GM12878 (cell line): ENCODE measurements around the gene GIT1. TPM values are rescaled to one million over a fixed set of nuclear protein-coding genes. Genes with fewer than 3 reads are reported as not detected.

Experiments used
- ATAC-seq: fragments of 200-7000 bp; cut with Tn5 transposase; 3 replicates; pipeline ENCODE4 v1.9.1; 2020; ENCODE audit warnings: mild to moderate bottlenecking, moderate library complexity
- BruUV-seq: library from RNA; stranded (reverse); fragments of 400-500 nt; replicated peaks from 2 replicates; lab custom pipeline; 2021; lab: Mats Ljungman, UMichigan
- CTCF ChIA-PET: fragments of 300-600 bp; sonication (Branson Sonifier 250); formaldehyde crosslinking; extraction: SDS; loops from one replicate; lab custom pipeline; 2021; ENCODE audit warnings: inconsistent platforms; lab: Yijun Ruan, JAX
- POLR2A ChIA-PET: fragments of 350-600 bp; formaldehyde crosslinking; extraction: SDS; loops from one replicate; lab custom pipeline; 2021; ENCODE audit warnings: inconsistent platforms; lab: Charles Lee
- RAD21 ChIA-PET: fragments of 300-600 bp; sonication (Branson Sonifier 250); formaldehyde crosslinking; loops from one replicate; lab custom pipeline; 2023; ENCODE audit warnings: antibody characterized with exemption; ENCODE audit not compliant: unreplicated experiment; lab: Charles Lee
- SMC1A ChIA-PET: fragments of 300-600 bp; sonication (Branson Sonifier 250); formaldehyde crosslinking; loops from one replicate; lab custom pipeline; 2023; ENCODE audit not compliant: unreplicated experiment, uncharacterized antibody; lab: Charles Lee
- DNase-seq: peaks from one replicate; pipeline ENCODE4 v3.0.0-alpha.2; 2011; ENCODE audit warnings: low read depth, low spot score
- FAIRE-seq: peaks from 3 replicates; lab custom pipeline; 2011; peaks lifted over from hg19 to GRCh38; lab: Jason Lieb, UNC
- H2AFZ ChIP-seq: 2 replicates; pipeline ENCODE4 v1.6.0; 2011; ENCODE audit warnings: low read depth, low read length, control low read depth; ENCODE audit not compliant: control insufficient read depth
- H3K27ac ChIP-seq: 2 replicates; pipeline ENCODE4 v1.5.1; 2011; ENCODE audit warnings: control low read depth; ENCODE audit not compliant: control insufficient read depth, insufficient read depth
- H3K27me3 ChIP-seq, 2 experiments: replicated peaks in 1 of 2; 2 replicates each; pipeline versions ENCODE4 v1.6.0 to v1.6.1; 2011; ENCODE audit warnings: low read length in 1 of 2; ENCODE audit not compliant: control insufficient read depth in 2 of 2, insufficient read depth in 2 of 2
- H3K36me3 ChIP-seq, 2 experiments: 2 replicates each; pipeline ENCODE4 v1.5.1; 2011; ENCODE audit warnings: low read length in 1 of 2; ENCODE audit not compliant: control insufficient read depth in 2 of 2, insufficient read depth in 2 of 2
- H3K4me1 ChIP-seq: 2 replicates; pipeline ENCODE4 v1.6.1; 2011; ENCODE audit warnings: mild to moderate bottlenecking, low read length, moderate library complexity, mixed read lengths; ENCODE audit not compliant: control insufficient read depth, insufficient read depth
- H3K4me2 ChIP-seq: 2 replicates; pipeline ENCODE4 v1.6.0; 2011; ENCODE audit warnings: control low read depth; ENCODE audit not compliant: control insufficient read depth, insufficient read depth
- H3K4me3 ChIP-seq: fragments of 200-600 bp; sonication (generic); 2 replicates; pipeline ENCODE4 v1.5.1; 2016
- H3K79me2 ChIP-seq: 2 replicates; pipeline ENCODE4 v1.6.0; 2011; ENCODE audit warnings: low read length; ENCODE audit not compliant: control insufficient read depth, insufficient read depth
- H3K9ac ChIP-seq: 2 replicates; pipeline ENCODE4 v1.8.0; 2011; ENCODE audit warnings: low read length, control low read depth, mixed read lengths; ENCODE audit not compliant: control insufficient read depth, insufficient read depth
- H3K9me3 ChIP-seq: replicated peaks from 3 replicates; pipeline ENCODE4 v1.5.1; 2011; ENCODE audit warnings: mild to moderate bottlenecking, low read length; ENCODE audit not compliant: control insufficient read depth, insufficient read depth
- H4K20me1 ChIP-seq: 2 replicates; pipeline ENCODE4 v1.6.0; 2011; ENCODE audit not compliant: control insufficient read depth, insufficient read depth
- EED ChIP-seq: sonication (generic); IDR thresholded peaks from 2 replicates; pipeline ENCODE4 v1.6.1; 2016; ENCODE audit warnings: antibody characterized with exemption, low read depth
- ETV6 ChIP-seq, 2 experiments: fragments of 450-650 bp in 1 of 2; IDR thresholded peaks in 1 of 2; conservative IDR thresholded peaks in 1 of 2; 2 replicates each; pipeline ENCODE4 v1.6.1; 2014; ENCODE audit warnings: antibody characterized with exemption in 1 of 2, borderline replicate concordance in 1 of 2, low read depth in 1 of 2, mild to moderate bottlenecking in 1 of 2, moderate library complexity in 1 of 2
- IKZF2 ChIP-seq, 2 experiments: fragments of 450-650 bp; IDR thresholded peaks; 2 replicates each; pipeline ENCODE4 v1.6.1; 2017; ENCODE audit warnings: mild to moderate bottlenecking in 2 of 2, moderate library complexity in 2 of 2
- RUNX3 ChIP-seq: IDR thresholded peaks from 2 replicates; pipeline ENCODE4 v1.6.1; 2012; ENCODE audit warnings: low read length, inconsistent platforms
- SPI1 ChIP-seq: IDR thresholded peaks from 2 replicates; pipeline ENCODE4 v1.6.1; 2011; ENCODE audit warnings: low read depth, mild to moderate bottlenecking, low read length, moderate library complexity, borderline replicate concordance; ENCODE audit not compliant: insufficient read depth
- in situ Hi-C: fragments of 300-500 bp; cut with MboI; formaldehyde crosslinking; loops from 9 replicates; pipeline ENCODE4 v1.14.3; 2018; ENCODE audit warnings: mixed read lengths
- intact Hi-C: fragments of 100-400 bp; cut with micrococcal nuclease; formaldehyde crosslinking; loops from one replicate; pipeline ENCODE4 v1.14.2; 2022; ENCODE audit not compliant: unreplicated experiment
- polyA plus RNA-seq, 11 experiments: library from polyadenylated mRNA; depleted of rRNA in 4 of 11; unstranded in 6 of 11; stranded (reverse) in 5 of 11; fragments of >200 nt; fragmentation: Nextera tagmentation in 4 of 11; fragmentation: Illumina TruSeq in 1 of 11; extraction: Ambion mirVana in 4 of 11; extraction: Trizol in 1 of 11; gene quantifications; 1 replicate in 1 of 11; 2 replicates in 10 of 11; pipeline versions ENCODE4 v1.2.1 to v1.2.3, GENCODE V29; 2011 to 2016; ENCODE audit warnings: inconsistent platforms in 2 of 11, missing spikeins in 2 of 11, low read depth in 1 of 11
- total RNA-seq, 4 experiments: library from RNA; depleted of rRNA in 3 of 4; stranded (reverse); fragments of >200 nt in 3 of 4; fragmentation: Illumina TruSeq in 1 of 4; extraction: Trizol in 1 of 4; gene quantifications; 2 replicates each; pipeline versions ENCODE4 v1.2.1 to v1.2.3, GENCODE V29; 2013 to 2021
- TF ChIP-seq, protein P1 (sequence below): IDR thresholded peaks from 2 replicates; pipeline ENCODE4 v1.6.1; 2011; ENCODE audit warnings: borderline replicate concordance, low read depth, mild to moderate bottlenecking, moderate library complexity, low read length; ENCODE audit not compliant: insufficient read depth, poor library complexity, severe bottlenecking

GIT1 gene
- total and polyA plus RNA-seq, 10 of the 15 experiments (the other 5 are each of a cell fraction or from before 2014, with no cell fraction given) = 0.24 to 45.3 (median 20.9) TPM

- peaks cover 45% of the 10 kb centered on the region for H3K4me1 ChIP-seq
- no peak overlapping the region for H3K9ac ChIP-seq
- intact Hi-C loops = no loop called here
- no peaks in the 10 kb centered on the region for H3K27me3 ChIP-seq
- SMC1A ChIA-PET = no interaction called here
- in situ Hi-C loops = no loop called here
- peak; percentile 60; the same call in 1 of the 2 replicates for TF ChIP-seq SPI1
- 0 out of 2 replicates have a peak, but pooled peaks have one; percentile 29 for TF ChIP-seq EED
- TF ChIP-seq IKZF2 (IDR thresholded peaks at IDR 0.05) = 0 out of 4 replicates have a peak, but pooled peaks have one; percentile 10 to 20
- peak; percentile 77 for TF ChIP-seq RUNX3
- TF ChIP-seq, protein P1, sequence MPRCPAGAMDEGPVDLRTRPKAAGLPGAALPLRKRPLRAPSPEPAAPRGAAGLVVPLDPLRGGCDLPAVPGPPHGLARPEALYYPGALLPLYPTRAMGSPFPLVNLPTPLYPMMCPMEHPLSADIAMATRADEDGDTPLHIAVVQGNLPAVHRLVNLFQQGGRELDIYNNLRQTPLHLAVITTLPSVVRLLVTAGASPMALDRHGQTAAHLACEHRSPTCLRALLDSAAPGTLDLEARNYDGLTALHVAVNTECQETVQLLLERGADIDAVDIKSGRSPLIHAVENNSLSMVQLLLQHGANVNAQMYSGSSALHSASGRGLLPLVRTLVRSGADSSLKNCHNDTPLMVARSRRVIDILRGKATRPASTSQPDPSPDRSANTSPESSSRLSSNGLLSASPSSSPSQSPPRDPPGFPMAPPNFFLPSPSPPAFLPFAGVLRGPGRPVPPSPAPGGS = no peak
- peak in 1 of 2 experiments; percentile 21; a peak in 1 of 4 replicates for TF ChIP-seq ETV6 (conservative IDR thresholded peaks at IDR 0.05 in 1 of 2, IDR thresholded peaks at IDR 0.05 in 1 of 2; ENCODE audit: borderline replicate concordance in 1 of 2, low read depth in 1 of 2)
- H3K27ac ChIP-seq = no peak overlapping the region
- BruUV-seq = no TSS peak
- RAD21 ChIA-PET = interaction anchor here (1.9 kb wide), 1 partner anchor 188 kb away, joined by 5 read pairs; no protein-coding TSS in a partner anchor
- no peak overlapping the region for H3K4me2 ChIP-seq
- DNase-seq = no peak
- peak; percentile 58 for ATAC-seq
- H3K4me3 ChIP-seq = no peak overlapping the region
- no peaks in the 10 kb centered on the region for H3K9me3 ChIP-seq
- peaks cover under 1 to 3% of the 10 kb centered on the region in 2 experiments; a peak in 2 of 4 replicates for H3K36me3 ChIP-seq
- H4K20me1 ChIP-seq = no peaks in the 10 kb centered on the region
- no peak overlapping the region for H2AFZ ChIP-seq
- no peaks in the 10 kb centered on the region for H3K79me2 ChIP-seq
- peak; percentile 90 for FAIRE-seq
- POLR2A ChIA-PET = no interaction called here
- CTCF ChIA-PET = interaction anchor here (1.9 to 2.1 kb wide), 2 partner anchors 8 to 24 kb away, joined by 5 to 11 read pairs; no protein-coding TSS in a partner anchor
These were observed 31.7 kb downstream of the GIT1 start for GRCh38 chr17:29557739-29558116.
